HEK293T (cell line): Measurements from ENCODE around the gene OR7G1.

Source experiments
- CTCF ChIA-PET: fragments of 350-600 bp; formaldehyde crosslinking; extraction: SDS; loops from one replicate; lab custom pipeline; 2021; ENCODE audit warnings: antibody characterized with exemption, inconsistent platforms; lab: Yijun Ruan, JAX
- POLR2A ChIA-PET: fragments of 350-600 bp; formaldehyde crosslinking; extraction: SDS; loops from one replicate; lab custom pipeline; 2020; ENCODE audit warnings: antibody characterized with exemption, inconsistent platforms; lab: Yijun Ruan, JAX
- DNase-seq: peaks from one replicate; pipeline ENCODE4 v3.0.0; 2012; ENCODE audit warnings: mixed read lengths; ENCODE audit errors: extremely low spot score
- ARNT ChIP-seq: fragments of 450-650 bp; IDR thresholded peaks from 2 replicates; pipeline ENCODE4 v1.6.1; 2017; ENCODE audit warnings: mild to moderate bottlenecking
- BHLHE40 ChIP-seq: fragments of 450-650 bp; IDR thresholded peaks from 2 replicates; pipeline ENCODE4 v1.6.1; 2016; ENCODE audit warnings: mild to moderate bottlenecking, moderate library complexity, borderline replicate concordance
- CTBP1 ChIP-seq: fragments of 450-650 bp; IDR thresholded peaks from 2 replicates; pipeline ENCODE4 v1.6.1; 2016; ENCODE audit warnings: borderline replicate concordance
- ELF4 ChIP-seq: fragments of 450-650 bp; IDR thresholded peaks from 2 replicates; pipeline ENCODE4 v1.6.1; 2017; ENCODE audit warnings: antibody characterized with exemption
- FOXA1 ChIP-seq: fragments of 450-650 bp; IDR thresholded peaks from 2 replicates; pipeline ENCODE4 v1.6.1; 2016; ENCODE audit warnings: mild to moderate bottlenecking
- FOXK2 ChIP-seq: fragments of 450-650 bp; IDR thresholded peaks from 2 replicates; pipeline ENCODE4 v1.6.1; 2016; ENCODE audit warnings: mild to moderate bottlenecking
- FOXM1 ChIP-seq: fragments of 450-650 bp; IDR thresholded peaks from 2 replicates; pipeline ENCODE4 v1.6.1; 2017; ENCODE audit warnings: mild to moderate bottlenecking, borderline replicate concordance
- HDGF ChIP-seq: fragments of 450-650 bp; IDR thresholded peaks from 2 replicates; pipeline ENCODE4 v1.6.1; 2017; ENCODE audit warnings: antibody characterized with exemption, borderline replicate concordance
- L3MBTL2 ChIP-seq: fragments of 450-650 bp; conservative IDR thresholded peaks from 2 replicates; pipeline ENCODE4 v1.6.1; 2016; ENCODE audit warnings: mild to moderate bottlenecking
- LEF1 ChIP-seq: fragments of 450-650 bp; IDR thresholded peaks from 2 replicates; pipeline ENCODE4 v1.6.1; 2017; ENCODE audit warnings: mild to moderate bottlenecking, borderline replicate concordance
- NFRKB ChIP-seq: fragments of 450-650 bp; IDR thresholded peaks from 2 replicates; pipeline ENCODE4 v1.6.1; 2016; ENCODE audit warnings: mild to moderate bottlenecking, moderate library complexity
- SP1 ChIP-seq: fragments of 450-650 bp; IDR thresholded peaks from 2 replicates; pipeline ENCODE4 v1.6.1; 2017
- SUZ12 ChIP-seq: fragments of 450-650 bp; IDR thresholded peaks from 2 replicates; pipeline ENCODE4 v1.6.1; 2016; ENCODE audit warnings: mild to moderate bottlenecking
- TARDBP ChIP-seq: fragments of 450-650 bp; IDR thresholded peaks from 2 replicates; pipeline ENCODE4 v1.6.1; 2016
- ZNF384 ChIP-seq: fragments of 450-650 bp; IDR thresholded peaks from 2 replicates; pipeline ENCODE4 v1.6.1; 2016
- TF ChIP-seq, protein P1 (sequence below): fragments of 450-650 bp; IDR thresholded peaks from 2 replicates; pipeline ENCODE4 v1.6.1; 2016

OR7G1 gene

GRCh38 chr19:9126900-9127405, 11.4 kb upstream of the OR7G1 start, which contains the start of gene OR7G3:
OR7G3 (minus strand) TSS chr19:9126950; CDS start chr19:9126950, 0 bp downstream.
- DNase-seq, result no peak
- no peak for TF ChIP-seq FOXM1
- no peak for TF ChIP-seq ZNF384
- no peak for TF ChIP-seq FOXK2
- TF ChIP-seq L3MBTL2, result no peak
- no peak for TF ChIP-seq HDGF
- TF ChIP-seq CTBP1, result no peak
- TF ChIP-seq, protein P1, sequence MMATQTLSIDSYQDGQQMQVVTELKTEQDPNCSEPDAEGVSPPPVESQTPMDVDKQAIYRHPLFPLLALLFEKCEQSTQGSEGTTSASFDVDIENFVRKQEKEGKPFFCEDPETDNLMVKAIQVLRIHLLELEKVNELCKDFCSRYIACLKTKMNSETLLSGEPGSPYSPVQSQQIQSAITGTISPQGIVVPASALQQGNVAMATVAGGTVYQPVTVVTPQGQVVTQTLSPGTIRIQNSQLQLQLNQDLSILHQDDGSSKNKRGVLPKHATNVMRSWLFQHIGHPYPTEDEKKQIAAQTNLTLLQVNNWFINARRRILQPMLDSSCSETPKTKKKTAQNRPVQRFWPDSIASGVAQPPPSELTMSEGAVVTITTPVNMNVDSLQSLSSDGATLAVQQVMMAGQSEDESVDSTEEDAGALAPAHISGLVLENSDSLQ, result no peak
- no peak for TF ChIP-seq NFRKB
- TF ChIP-seq BHLHE40, result no peak
- no peak for TF ChIP-seq FOXA1
- no peak for TF ChIP-seq LEF1
- no peak for TF ChIP-seq ELF4
- no peak for TF ChIP-seq ARNT
- TF ChIP-seq TARDBP, result no peak
- ChIA-PET POLR2A (no interaction called here), CTCF (no interaction called here)

- CTCF ChIA-PET, result no interaction called here
- no peak for TF ChIP-seq ELF4
- no peak for TF ChIP-seq FOXK2
- TF ChIP-seq NFRKB, result no peak
- TF ChIP-seq TARDBP, result no peak
- no peak for TF ChIP-seq SP1
- no peak for TF ChIP-seq CTBP1
- no peak for TF ChIP-seq BHLHE40
- no peak for TF ChIP-seq FOXA1
- no peak for TF ChIP-seq HDGF
- no peak for TF ChIP-seq LEF1
- no peak for TF ChIP-seq ARNT
- POLR2A ChIA-PET, result interaction anchor here (0.6 kb wide), 1 partner anchor 560 kb away, joined by 4 read pairs; no protein-coding TSS in a partner anchor
- no peak for DNase-seq
Measured at GRCh38 chr19:9116547-9116946, 984 bp upstream of the OR7G1 start.

DNA sequence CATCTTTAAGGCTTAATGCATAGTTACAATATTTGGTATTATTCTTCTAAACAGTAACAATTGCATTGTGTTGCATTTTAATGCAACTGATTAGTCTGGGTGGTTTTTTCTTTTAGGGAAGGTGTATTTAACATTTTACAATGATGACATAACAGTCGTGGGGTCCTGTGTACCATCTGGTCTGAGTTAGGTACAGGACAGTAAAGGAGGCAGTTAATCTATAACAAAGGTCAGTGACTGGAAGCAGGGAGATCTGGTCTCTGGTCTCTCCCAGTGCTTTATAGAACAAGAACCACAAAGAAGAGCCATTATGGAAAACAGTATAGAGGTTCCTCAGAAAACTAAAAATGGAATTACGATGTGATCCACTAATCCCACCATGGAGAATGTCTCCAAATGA, 5.6 kb downstream of the OR7G1 start:
- TF ChIP-seq, protein P1, result no peak
- TF ChIP-seq HDGF (no peak), ELF4 (no peak), FOXA1 (no peak), SUZ12 (no peak), SP1 (no peak), BHLHE40 (no peak), NFRKB (no peak), TARDBP (no peak), FOXM1 (no peak), ZNF384 (no peak), CTBP1 (no peak), L3MBTL2 (no peak), ARNT (no peak), FOXK2 (no peak)
- no peak for DNase-seq
- POLR2A ChIA-PET, result no interaction called here
- CTCF ChIA-PET, result no interaction called here

DNA sequence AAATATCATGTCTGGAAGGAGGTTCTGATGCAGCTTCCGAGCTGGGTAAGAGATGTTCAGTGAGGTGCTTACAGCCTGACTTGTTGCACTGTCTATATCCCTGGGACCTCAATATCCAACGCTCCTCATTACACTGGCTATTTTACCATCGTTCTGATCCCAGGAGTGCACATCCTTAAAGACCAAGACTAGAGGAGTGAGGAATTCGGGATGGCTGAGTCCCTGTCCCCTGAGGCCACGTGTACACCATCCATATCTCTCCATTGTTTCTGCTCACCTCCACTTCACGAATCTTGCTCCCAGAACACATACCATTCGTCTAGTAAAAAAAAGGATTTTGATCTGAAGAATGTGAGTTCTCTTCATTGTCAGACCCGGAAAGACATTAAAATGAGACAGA, 8.2 kb downstream of the OR7G1 start, which contains the start of gene OR7G2:
Gene OR7G2 (minus strand): TSS at position 101 of the 400 bp plus-strand sequence. CDS start 4,232 bp downstream, outside the sequence.
- POLR2A ChIA-PET, result no interaction called here
- no peak for DNase-seq
- TF ChIP-seq LEF1 (no peak), ZNF384 (no peak), L3MBTL2 (no peak)
- CTCF ChIA-PET, result interaction anchor here (1.2 kb wide), 1 partner anchor 200 kb away, joined by 3 read pairs; no protein-coding TSS in a partner anchor

DNA sequence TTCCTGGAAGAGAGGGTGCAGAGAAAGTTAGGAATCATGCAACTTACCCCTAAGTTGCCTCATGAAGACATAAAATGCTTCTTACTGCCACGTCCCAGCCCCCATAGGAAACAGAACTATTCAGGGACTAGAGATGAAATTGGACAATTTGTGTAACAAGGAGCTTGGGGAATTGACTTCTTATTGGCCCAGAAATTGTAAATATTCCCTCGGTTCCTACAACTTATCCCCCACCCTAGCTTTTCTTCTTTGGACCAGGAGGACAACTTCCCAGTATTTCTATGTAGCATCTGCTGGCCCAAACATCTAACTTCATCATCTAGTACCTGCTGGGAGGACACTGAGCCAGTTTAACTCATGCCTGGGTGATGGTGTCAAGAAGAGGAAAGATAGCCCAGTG, 28.8 kb downstream of the OR7G1 start, which contains the start of gene OR1M1:
Gene OR1M1 (plus strand): TSS at position 301 of the 400 bp plus-strand sequence. CDS start 6,184 bp downstream, outside the sequence.
- CTCF ChIA-PET, result no interaction called here

DNA sequence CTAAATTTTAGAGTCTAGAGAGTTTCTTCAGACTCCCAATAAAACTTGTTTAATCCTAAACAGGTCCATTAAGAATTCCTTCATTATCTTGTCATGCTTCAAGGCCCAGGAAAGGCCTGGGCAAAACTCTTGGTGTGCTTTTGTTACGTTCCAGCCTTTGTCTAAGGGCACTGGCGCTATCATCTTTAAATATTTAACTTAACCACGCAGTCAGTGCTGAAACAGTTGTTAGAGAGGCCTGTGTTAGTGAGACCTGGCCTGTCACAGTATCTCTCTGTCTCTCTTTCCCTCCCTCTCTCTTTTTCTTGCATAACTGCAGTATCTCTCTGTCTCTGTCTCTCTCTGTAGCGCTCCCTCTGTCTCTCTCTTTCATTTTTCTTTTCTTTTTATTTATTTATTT, 36.9 kb downstream of the OR7G1 start:
- TF ChIP-seq LEF1 (no peak), SP1 (no peak), FOXK2 (no peak)
- ChIA-PET POLR2A (no interaction called here), CTCF (no interaction called here)
- DNase-seq, result no peak

More for the DNA sequence above, 28.8 kb downstream of the OR7G1 start, which contains the start of gene OR1M1:
- TF ChIP-seq FOXA1 (no peak), FOXK2 (no peak), FOXM1 (no peak), ELF4 (no peak), TARDBP (no peak), LEF1 (no peak), SP1 (no peak), ARNT (no peak), HDGF (no peak), L3MBTL2 (no peak), SUZ12 (no peak), ZNF384 (no peak), BHLHE40 (no peak), CTBP1 (no peak), NFRKB (no peak)
- TF ChIP-seq, protein P1, result no peak
- no peak for DNase-seq
- POLR2A ChIA-PET, result interaction anchor here (0.5 kb wide), 1 partner anchor 30 kb away, joined by 3 read pairs; no protein-coding TSS in a partner anchor

DNA sequence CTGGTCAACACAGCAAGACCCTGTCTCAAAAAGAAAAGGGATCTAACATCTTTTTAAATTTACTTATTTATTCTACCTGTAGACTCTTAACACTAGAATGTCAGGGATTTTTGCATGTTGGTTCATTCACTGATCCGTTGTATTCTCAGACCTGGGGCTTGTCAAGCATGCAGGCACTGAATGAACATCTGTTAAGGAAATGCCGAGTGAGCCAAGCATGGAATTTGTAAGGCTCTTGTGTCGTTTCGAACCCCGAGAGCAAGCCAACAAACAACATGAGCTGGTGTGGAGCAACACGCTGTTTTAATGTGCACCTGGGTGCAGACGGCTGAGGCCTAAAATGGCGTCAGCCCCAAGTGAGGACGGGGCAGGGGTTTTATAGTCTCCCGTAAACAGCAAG, 38.7 kb downstream of the OR7G1 start:
- POLR2A ChIA-PET, result no interaction called here

More for the DNA sequence above, 38.7 kb downstream of the OR7G1 start:
- no peak for TF ChIP-seq BHLHE40
- TF ChIP-seq NFRKB, result no peak
- CTCF ChIA-PET, result no interaction called here
- no peak for DNase-seq
